IMR-90 (cell line): ENCODE measurements around the gene TTC39B.

ENCODE experiments used
- BHLHE40 ChIP-seq: fragments of 150-350 bp; IDR thresholded peaks from 2 replicates; pipeline ENCODE4 v1.6.1; 2016; ENCODE audit warnings: mild to moderate bottlenecking, low read depth, low read length
- FOS ChIP-seq: fragments of 150-350 bp; IDR thresholded peaks from 2 replicates; pipeline ENCODE4 v1.6.1; 2016; ENCODE audit warnings: low read depth, low read length
- MXI1 ChIP-seq: IDR thresholded peaks from 2 replicates; pipeline ENCODE4 v1.6.1; 2012; ENCODE audit warnings: low read depth, mild to moderate bottlenecking, low read length, moderate library complexity, borderline replicate concordance
- POLR2A ChIP-seq: IDR thresholded peaks from 2 replicates; pipeline ENCODE4 v1.6.1; 2012; ENCODE audit warnings: mild to moderate bottlenecking, low read depth, low read length
- RAD21 ChIP-seq: IDR thresholded peaks from 2 replicates; pipeline ENCODE4 v1.6.1; 2012; ENCODE audit warnings: low read length, improper control_type of control experiment
- RFX5 ChIP-seq: IDR thresholded peaks from 2 replicates; pipeline ENCODE4 v1.8.0; 2012; ENCODE audit warnings: low read depth, mild to moderate bottlenecking, low read length, moderate library complexity
- SMC3 ChIP-seq: fragments of 150-350 bp; IDR thresholded peaks from 2 replicates; pipeline ENCODE4 v1.6.1; 2016; ENCODE audit warnings: low read depth, mild to moderate bottlenecking, antibody characterized with exemption, low read length, moderate library complexity
- TF ChIP-seq, protein P1 (sequence below): conservative IDR thresholded peaks from 2 replicates; pipeline ENCODE4 v1.5.1; 2012; ENCODE audit warnings: mild to moderate bottlenecking, low read depth, low read length, improper control_type of control experiment
- TF ChIP-seq, protein P2 (sequence below): fragments of 150-350 bp; IDR thresholded peaks from 2 replicates; pipeline ENCODE4 v1.6.1; 2017; ENCODE audit warnings: mild to moderate bottlenecking, antibody characterized with exemption, low read length, low read depth

DNA sequence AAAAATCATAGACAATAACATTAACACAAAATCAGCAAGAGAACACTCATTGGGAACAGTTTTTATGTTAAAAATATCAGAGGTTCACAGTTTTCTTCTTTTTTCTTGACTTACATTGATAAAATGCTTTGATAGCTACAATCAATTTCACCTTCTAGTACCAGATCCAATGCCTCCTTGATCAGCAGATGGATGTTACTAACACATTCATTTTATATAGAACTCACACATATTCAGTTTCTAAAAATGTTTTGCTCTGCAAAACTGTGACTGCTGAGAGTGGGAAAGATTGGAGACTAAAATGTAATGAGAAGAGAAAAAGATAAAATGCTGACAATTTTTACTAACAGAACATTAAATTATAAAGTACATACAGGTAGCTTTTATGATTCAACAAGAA, 143.1 kb downstream of the TTC39B start:
- TF ChIP-seq, protein P1, sequence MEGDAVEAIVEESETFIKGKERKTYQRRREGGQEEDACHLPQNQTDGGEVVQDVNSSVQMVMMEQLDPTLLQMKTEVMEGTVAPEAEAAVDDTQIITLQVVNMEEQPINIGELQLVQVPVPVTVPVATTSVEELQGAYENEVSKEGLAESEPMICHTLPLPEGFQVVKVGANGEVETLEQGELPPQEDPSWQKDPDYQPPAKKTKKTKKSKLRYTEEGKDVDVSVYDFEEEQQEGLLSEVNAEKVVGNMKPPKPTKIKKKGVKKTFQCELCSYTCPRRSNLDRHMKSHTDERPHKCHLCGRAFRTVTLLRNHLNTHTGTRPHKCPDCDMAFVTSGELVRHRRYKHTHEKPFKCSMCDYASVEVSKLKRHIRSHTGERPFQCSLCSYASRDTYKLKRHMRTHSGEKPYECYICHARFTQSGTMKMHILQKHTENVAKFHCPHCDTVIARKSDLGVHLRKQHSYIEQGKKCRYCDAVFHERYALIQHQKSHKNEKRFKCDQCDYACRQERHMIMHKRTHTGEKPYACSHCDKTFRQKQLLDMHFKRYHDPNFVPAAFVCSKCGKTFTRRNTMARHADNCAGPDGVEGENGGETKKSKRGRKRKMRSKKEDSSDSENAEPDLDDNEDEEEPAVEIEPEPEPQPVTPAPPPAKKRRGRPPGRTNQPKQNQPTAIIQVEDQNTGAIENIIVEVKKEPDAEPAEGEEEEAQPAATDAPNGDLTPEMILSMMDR: no peak
- TF ChIP-seq POLR2A (no peak), RAD21 (no peak), MXI1 (no peak), FOS (no peak), SMC3 (no peak), BHLHE40 (no peak), RFX5 (no peak)
- TF ChIP-seq, protein P2, sequence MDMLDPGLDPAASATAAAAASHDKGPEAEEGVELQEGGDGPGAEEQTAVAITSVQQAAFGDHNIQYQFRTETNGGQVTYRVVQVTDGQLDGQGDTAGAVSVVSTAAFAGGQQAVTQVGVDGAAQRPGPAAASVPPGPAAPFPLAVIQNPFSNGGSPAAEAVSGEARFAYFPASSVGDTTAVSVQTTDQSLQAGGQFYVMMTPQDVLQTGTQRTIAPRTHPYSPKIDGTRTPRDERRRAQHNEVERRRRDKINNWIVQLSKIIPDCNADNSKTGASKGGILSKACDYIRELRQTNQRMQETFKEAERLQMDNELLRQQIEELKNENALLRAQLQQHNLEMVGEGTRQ: no peak
